NCI-H2227 treated with DMSO at 0.1 percent for 48 hours (cell line): ENCODE data around the gene GNPDA1.

ENCODE experiments used
- DNase-seq: peaks from one replicate; lab custom pipeline; 2025; lab: John Stamatoyannopoulos, UW

The GNPDA1 gene

DNA sequence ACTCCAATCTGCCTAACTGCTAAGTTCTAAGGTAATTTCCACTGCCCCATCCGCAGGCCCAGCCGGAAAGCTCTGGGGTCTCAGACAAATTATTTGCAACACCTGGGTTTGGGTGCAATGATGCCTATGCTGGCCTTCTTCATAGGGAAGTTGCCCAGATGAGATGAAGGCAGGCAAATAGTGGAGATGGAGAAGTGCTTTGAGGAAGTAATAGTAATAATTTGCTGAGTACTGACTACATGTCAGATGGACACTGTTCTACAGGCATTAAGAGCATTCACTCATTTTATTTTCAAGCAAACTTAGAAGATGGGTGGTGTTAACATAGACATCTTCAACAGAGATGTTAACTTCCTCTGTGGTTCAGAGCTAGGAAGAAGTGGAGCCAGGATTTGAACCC is 58.6 kb downstream of the GNPDA1 start:
- no peak for DNase-seq

- DNase-seq: no peak
These were observed 60.8 kb downstream of the GNPDA1 start for GRCh38 chr5:141952020-141952419.

DNA sequence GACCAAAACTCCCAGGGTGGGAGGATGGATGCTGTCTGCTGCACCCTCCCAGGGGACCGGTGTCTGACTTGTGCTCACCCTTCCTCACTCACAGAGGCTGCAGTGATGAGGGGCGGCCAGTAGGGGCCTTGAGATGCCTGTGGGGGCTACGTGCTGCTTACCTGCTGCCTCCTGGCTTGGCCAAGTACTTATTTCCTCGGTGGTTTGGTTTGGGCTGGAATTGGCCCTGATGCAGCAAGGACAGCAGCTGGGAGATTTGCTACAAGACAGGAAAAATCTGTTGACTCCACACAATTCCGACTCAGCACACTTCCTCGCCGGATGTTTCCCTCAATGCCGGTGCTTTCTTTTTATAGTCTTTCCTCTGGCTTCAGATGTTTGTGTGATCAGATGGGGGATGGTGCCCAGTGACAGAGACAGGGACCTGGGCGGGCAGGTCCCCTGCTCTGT is 61.5 kb downstream of the GNPDA1 start:
- no peak for DNase-seq
